T follicular helper cell (primary cell): Measurements from ENCODE around the gene ARHGEF17.

Experiments
- DNase-seq: peaks from one replicate; pipeline ENCODE4 v3.0.0-alpha.2; 2020; ENCODE audit warnings: low read depth

The ARHGEF17 gene

GRCh38 chr11:73382183-73382582 is 74.1 kb downstream of the ARHGEF17 start:
- no peak for DNase-seq

GRCh38 chr11:73382747-73383146 is 74.7 kb downstream of the ARHGEF17 start:
- DNase-seq = no peak

DNA sequence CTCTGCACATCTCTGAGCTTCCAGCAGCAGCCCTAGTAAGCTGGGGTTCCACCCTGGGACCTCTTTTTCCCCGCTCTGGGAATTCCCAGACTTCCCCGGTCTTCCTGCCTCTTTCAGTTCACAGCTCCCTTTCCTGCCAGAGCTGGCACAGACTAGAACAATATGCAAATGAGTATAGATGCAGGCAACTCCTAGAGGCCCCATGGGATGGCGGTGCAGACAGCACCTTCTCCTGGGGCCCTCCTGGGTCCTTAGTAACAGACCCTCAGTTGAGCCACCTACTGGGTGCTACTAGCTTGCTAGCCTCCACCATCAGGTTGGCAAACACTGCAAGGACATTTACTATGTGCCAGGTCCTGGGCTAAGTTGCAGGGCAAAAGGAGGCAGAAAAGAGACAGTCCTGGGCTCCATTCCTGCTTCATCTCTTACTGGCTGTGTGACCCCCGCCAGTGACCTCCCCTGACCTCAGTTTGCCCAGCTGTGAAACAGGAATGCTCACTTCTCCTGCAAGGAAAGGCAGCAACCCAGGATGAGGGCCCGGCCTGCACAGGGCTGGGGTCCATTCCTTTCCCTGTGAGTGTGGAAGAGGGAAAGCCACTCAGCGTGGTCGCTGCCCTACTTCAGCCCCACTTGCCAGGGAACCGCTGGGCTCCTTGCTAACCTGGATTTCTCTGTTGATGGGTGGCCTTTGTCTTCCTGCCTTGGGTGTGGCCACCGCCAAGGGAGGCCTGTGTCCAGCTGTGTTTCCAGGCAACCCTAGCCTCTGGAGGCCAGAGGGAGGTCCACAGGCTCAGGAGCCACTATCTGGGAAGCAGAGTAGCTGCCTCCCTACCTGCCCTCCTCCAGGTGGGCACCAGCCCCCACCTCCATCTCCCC is 75.4 kb downstream of the ARHGEF17 start:
- no peak for DNase-seq

- DNase-seq = no peak
Measured at GRCh38 chr11:73384125-73384441, 76.0 kb downstream of the ARHGEF17 start.

GRCh38 chr11:73384531-73384871 is 76.4 kb downstream of the ARHGEF17 start:
- DNase-seq = no peak

DNA sequence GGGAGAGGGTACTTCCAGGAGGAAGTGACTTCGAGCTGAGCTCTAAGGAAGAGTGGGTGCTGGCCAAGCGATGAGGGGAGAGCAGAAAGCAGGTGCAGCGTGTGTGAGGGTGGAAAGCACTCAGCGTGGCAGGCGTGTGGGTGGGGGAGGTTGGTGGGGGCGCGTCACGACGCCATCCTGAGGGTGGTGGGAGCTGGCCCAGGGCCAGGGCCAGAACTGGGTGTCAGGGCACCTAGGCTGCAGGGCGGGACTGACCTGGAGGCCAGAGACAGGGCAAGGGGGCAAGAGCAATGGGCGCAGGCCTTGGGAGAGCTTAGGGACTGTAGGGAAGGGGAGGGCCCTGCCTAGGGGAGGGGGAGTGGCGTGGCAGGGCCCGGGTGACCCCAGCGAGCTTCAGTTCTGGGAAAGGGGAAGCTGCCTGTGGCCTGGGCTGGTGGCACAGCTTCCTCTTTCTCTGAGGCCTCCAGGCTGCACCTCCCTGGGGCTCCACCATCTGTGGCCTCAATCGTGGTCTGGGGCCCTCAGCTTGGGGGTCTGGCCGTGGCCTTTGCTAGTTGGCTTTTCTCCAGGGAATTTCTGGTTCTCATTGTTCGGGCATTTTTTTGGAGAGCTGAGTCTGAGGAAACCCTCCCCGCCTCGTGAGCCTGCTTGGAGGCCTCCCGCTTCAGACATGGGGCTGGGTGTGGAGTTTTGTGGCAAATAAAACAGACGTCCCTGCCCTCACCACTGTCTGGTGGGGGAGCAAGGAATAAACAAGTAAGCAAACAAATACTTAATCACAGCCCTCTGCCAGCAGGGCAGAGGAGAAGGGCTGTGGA is 77.0 kb downstream of the ARHGEF17 start:
- DNase-seq = no peak

DNA sequence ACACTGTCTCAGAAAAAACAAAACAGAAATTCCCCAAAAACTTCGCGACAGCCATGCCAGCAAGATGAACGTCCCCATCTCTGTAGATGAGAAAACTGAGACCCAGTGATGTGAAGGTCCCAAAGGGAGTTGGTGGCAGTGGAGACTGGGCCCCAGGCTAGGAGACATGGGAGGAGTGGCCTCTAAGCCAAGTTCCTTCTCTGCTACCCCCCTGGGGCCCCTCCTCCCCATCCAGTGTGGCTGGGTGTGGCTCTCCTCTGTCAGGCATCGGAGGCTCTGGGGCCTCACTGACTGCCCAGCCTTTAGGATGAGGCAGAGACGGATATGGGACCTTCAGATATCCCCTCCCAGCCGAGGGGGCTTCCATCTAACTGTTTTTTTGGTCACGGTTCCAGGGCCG is 77.9 kb downstream of the ARHGEF17 start:
- DNase-seq = no peak

DNA sequence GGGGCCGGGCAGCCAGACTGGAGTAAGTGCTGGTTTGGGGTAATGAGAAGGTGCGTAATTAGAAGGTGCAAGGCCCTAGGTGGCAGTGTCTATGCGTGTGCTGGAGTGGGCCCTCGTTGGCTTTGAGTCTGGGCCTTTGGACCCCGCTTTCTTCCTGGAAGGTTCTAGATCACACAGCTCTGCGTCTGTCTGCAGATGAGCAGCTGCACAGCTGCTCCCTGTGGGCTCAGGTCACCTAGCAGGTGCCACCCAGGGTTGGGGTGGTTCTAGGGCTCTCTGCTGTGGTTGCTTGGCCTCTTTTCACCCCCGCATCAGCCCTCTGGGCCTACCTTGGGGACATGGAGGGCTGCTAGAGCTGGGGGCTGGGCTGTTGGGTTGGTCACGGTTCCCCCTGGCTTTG is 78.5 kb downstream of the ARHGEF17 start:
- no peak for DNase-seq

- DNase-seq = no peak
Measured at GRCh38 chr11:73387594-73388264, 79.7 kb downstream of the ARHGEF17 start.

DNA sequence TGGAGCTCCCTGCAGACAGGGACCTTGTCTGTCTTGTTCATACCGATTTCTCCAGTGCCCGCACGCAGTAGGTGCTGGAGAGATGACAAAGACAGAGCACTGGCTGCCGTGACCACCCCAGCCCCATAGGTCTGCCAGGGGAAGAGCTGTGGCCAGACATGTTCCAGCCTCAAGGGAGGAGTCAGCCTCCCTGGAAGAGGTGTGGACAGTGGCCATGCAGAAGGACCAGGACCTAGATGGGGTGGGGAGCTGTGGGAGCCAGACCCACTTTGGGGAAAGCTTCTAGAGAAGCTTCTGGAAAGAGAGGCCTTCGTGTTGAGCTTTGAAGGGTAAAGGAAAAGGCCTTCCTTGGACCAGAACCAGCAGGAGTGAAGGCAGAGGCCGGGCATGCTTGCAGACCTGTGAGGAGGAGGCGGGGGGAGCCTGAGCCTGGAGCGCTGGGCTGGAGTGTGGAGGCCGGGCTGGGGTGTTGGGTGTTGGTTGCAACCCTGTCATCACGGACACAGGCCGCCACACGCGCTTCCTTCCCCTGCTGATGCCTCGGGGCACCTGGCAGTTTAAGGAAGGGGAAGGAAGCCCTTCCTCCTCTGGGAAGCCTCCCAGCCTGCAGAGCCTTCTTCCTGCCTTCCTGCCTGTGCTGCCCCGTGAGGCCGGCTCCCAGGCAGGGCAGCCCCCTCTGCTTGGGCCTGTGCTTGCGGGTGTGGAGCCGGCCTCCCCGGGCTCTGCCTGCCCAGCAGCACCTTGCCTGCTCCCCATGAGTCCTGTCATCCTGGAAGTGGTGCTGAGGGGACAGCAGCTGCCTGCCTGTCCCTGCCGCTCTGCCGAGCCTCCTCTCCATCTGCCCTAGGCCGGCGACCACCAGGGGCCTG is 80.4 kb downstream of the ARHGEF17 start:
- DNase-seq = no peak

DNA sequence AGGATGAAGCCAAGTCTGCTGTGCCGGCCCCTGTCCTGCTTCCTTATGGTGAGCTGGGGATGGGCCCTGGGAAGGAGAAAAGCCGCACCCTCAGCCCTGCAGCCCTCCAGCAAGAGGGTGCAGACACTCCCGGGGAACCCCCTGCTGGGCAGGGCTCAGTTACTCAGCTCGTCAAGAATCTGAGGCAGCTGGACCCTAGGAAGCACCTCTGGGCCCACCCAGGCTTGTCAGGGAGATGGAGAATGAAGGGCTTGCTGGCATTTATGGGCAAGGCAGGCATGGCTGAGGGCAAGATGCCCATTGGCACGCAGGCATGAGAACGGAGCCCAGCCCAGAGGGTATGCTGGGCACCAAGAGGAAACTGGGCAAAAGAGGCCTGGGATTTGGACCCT is 81.1 kb downstream of the ARHGEF17 start:
- DNase-seq = no peak

DNA sequence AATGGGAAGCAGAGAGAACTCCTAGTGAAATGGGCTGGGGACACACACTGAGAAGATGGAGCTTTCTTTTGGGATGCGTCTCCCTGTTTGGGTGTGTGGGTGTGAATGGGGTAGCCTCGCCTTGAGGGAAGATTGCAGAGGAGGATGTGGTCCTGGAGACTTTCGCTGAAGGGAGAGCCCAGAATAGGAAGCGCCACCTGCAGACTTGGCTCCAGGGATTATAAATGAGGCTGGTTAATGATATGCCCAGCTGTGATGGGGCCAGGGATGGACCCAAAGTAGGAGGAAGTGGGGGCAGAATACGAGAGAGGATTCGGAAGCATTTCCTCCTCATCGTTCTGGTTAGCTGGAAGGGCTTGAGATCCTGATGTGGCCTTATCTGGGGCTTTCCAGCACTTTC is 81.8 kb downstream of the ARHGEF17 start:
- no peak for DNase-seq

- DNase-seq = no peak
Measured at GRCh38 chr11:73390601-73391565, 82.8 kb downstream of the ARHGEF17 start.

GRCh38 chr11:73391665-73392064 is 83.6 kb downstream of the ARHGEF17 start:
- no peak for DNase-seq

DNA sequence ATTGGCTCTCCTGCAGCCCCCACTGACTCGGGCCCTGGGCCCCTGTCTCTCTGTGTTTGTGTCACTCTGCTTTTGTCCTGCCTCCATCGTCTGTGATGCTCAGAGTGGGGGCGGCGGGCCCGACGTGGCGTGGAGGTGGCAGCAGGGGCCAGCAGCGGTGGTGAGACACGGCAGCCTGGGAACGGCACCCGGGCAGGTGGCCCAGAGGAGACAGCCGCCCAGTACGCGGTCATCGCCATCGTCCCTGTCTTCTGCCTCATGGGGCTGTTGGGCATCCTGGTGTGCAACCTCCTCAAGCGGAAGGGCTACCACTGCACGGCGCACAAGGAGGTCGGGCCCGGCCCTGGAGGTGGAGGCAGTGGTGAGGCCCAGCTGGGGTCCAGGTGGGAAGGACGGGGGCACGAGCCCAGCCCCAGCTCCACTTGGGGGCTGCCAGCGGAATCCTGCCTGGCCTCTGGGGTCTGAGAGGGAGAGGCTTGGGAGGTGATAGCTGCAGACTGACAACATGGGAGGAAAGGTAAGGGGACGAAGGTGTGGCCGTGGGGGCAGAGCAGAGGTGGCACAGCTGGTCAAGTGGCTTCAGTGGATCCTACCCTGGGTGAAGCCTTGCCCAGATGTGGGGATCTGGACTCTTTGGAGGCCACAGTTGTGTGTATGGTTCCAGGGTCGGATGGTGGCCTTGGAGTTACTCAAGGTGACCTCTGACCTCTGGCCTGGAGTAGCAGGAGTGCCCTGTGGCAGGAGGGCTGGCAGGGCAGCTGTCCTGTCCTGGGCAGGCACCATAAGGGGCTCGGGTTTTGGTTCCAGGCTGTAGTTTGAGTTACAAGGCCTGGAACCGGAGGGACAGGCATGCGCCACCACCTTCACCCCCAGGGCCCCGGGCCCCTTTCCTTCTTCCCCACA is 84.3 kb downstream of the ARHGEF17 start:
- no peak for DNase-seq

DNA sequence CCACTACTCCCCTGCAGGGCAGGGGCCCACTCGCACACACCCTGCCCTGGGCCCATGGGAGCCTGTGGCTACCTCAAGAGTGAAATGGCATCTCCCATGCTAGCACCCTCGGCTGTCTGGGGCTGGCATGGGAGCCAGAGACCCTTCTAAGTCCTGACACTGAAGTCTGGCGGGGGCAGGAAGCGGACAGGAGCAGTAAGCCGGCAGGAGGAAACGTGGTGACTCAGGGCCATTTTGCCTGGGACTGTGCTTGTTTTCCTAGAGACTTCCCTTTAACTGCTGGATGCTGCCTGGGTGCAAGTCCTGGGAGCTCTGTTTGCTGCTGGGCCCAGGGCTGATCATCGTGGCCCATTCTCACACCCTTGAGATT is 84.9 kb downstream of the ARHGEF17 start:
- DNase-seq = no peak

- DNase-seq = peak; percentile 53
Measured at GRCh38 chr11:73393479-73394415, 85.7 kb downstream of the ARHGEF17 start.
